Activated gamma-delta T cell treated with anti-CD3 and anti-CD28 coated beads, Interleukin-2, amount 50 U/mL, for 16 hours (primary cell): ENCODE measurements around the gene TMEM44.
A peak's percentile ranks its signal among the peaks of the same experiment; 100 is the strongest.

ENCODE experiments used
- DNase-seq: peaks from one replicate; pipeline ENCODE4 v3.0.0-alpha.2; 2020; ENCODE audit warnings: low read depth

The TMEM44 gene, protein sequence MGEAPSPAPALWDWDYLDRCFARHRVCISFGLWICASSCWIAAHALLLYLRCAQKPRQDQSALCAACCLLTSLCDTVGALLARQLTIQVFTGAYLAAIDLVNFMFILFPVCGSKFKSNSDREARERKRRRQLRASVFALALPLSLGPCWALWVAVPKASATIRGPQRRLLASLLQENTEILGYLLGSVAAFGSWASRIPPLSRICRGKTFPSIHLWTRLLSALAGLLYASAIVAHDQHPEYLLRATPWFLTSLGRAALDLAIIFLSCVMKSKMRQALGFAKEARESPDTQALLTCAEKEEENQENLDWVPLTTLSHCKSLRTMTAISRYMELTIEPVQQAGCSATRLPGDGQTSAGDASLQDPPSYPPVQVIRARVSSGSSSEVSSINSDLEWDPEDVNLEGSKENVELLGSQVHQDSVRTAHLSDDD

DNA sequence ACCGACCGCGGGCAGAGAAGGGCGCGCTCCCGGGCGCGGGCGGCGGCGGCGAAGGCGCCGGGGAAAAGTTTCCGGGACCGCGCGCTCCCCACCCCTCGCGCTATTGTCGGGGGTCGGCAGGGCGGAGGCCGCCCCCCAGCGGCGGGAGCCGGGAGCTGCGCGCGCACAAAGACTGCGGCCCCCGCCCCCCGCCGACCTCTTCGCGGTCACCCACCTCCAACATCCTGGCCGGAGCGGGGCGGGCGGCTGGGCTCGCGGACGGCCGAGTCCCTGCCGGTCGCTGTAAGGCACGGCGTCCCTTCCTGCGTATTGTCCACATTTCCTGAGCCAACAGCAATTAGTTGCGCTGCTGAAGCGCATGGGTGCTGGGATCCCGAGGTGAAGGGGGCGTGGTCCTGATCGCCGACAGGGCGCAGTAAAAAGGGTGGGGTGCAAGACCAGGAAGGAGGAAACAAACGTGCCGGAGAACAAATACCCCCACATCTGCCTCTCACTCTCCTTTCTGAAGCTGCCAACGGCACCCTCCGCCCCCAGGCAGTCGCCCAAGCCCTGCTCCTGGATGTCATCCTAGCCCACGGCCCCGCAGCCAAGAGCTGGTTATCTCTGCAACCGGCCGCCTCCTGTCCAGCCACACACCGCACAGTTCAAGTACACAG lies at the start of gene TMEM44:
TSS of gene TMEM44 (minus strand) at position 71 of the 656 bp plus-strand sequence. CDS start 204 bp downstream, outside the sequence.
- peak; percentile 31 for DNase-seq

DNA sequence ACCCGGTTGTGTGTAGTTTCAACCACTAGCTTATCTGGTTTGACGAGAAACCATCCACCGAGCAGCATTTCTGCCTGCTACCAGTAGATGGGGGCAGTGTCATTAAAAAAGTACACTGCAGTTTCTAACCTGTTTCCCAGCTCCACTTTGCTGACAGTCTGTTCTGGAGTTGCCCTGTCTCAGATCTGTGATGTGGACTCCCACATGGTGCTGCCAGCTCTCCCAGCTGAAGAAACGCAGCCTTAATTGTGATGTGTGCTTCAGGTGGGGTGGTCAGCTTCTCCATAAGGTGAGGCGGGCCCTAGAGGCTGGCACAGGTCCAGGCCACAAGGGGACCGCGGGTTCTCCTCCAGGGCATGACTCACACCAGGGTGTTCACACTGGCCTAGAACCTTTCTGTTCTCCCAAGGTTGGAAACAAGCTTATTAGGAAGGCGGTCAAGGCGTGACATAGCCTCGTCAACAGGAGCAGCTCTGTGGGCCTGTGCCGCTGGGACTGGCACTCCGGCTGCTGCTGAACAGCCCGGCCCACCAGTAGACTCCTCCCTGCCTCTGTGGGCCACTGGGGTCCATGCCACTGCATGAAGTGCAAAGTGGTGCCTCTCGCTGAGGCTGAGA lies 49.6 kb upstream of the TMEM44 start:
- peak; percentile 35 for DNase-seq

DNA sequence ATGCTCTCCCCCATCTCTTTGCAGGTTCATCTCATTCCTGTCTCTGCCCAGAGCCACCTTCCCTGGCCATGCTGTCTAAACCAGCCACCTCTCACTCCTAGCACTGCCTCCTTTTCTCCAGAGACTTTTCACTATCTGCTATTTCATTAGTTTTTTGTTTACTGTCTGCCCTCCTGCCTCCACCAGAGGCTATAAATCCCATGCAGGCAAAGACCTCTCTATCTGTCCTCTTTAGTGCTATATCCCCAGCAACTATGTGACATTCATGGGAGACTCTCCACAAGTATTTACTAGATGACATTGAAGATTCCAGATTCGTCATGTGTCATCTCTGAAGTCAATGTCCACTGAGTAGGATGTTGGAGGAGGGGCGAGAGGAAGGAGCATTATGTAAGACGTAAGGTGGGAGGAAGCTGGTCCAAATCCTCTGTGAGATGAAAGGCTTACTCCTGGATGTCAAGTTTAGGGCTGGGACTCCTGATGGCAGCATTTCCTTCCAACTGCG lies 49.0 kb upstream of the TMEM44 start:
- DNase-seq: no peak

DNA sequence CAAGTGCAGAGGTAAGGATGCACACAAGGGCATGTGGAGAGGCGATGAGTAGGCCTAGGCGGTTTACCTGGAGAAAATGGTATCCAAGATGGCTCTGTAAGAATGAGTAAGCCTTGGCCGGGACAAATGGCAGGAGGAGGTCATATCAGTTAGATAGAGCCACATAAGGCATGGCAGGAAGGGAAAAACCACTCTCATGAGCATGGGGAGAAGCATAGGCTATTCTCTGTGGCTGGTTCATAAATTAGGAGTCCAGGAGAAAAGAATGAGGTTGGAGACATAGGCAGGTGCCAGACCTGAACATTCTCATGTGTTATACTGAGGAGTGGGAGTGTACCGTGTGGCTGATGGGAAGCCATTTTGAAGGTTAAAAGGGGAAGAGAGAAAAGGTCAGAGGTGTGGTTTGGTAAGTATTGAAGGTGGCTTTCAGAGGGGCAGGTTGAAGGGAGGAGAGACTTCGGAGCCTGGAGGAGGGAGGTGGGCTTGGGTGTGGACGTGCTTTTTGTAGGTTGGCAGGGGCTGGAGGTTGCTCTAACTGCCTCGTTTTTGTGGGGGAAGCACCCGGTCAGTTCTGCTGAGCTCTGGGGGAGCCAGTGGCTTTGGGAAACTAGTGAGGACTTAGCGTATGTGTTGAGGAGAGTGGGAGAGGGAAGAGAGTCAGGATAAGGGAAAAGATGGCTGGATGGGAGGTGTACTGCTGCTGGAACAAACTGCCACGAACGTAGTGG lies 47.8 kb upstream of the TMEM44 start:
- DNase-seq: no peak

DNA sequence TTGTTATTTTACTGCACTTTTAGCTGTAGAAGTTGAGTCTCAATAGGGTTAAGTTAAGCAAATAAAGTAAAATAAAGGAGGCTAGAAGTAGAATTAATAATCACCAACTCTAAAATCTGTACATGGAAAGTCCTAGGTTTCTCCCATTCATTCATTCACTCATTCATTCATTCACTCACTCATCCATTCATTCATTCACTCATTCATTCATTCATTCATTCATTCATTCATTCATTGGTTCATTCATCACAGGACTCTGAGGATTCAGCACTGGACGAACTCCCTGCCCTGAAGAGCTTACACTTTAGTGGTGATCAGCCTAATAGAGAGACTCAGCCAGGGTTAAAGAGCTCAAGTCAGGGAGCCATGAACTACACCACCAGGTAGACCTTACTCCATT lies 43.3 kb upstream of the TMEM44 start:
- DNase-seq: no peak

DNA sequence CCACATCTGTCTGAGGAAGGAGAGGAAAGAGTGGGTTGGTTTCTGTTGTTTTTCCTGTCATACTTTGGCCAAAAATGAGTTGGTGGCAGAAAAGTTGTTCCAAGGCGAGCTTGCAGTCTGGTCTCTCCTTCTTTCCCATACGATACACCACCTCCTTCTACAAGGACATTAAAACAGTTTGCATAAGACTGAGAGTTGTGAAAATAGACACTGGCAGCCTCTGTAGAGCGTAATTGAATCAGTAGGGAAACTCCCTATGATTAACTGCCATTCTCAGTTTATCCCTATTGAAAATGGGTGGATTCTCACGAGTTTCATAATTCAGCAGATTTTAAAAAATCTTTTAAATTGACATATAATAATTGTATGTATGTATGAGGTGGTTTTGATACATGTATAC lies 42.5 kb upstream of the TMEM44 start:
- DNase-seq: no peak

DNA sequence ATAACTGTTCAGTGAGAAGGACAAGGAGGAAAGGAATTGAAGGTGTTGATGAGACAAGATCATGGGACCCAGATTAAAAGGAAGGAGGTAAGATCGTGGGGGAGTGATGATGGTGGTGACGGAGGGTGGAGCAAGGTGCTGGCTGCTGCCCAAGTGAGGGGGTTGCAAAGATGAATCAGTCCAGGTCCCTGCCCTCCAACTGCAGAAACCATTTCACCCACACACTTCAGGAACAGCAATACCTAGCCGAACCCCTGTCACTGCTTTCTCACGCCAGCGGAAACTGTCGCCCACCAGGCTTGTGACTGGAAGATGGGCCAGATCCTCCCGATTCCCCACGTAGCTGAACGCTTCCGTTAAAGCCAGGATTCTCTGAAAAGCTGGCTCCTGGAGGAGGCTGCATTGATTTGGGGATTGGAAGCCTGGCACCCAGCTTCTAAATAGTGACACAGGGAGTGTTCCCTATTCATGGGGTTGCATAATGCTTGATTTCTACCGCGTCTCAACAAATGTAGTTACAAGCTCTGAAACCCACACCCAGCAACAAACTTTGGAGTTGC lies 41.9 kb upstream of the TMEM44 start:
- peak; percentile 21 for DNase-seq

DNA sequence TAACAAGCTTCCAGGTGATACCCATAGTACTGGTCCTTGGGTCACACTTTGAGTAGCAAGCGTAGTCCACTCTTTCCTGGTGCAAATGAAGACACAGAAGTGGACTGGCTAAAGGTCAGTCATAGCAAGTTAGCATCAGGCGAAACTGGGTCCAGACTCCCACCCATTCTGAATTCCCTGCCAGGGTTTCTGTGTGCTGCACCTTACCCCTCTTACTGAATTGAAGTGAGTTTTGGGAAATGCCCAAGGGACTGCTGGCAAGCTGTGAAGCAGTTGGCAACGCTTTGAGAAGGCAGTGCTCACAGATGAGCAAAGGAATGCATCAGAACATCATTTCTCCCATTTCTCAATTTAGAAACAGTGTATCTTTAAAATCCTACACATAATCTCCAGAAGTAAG lies 40.5 kb upstream of the TMEM44 start:
- no peak for DNase-seq

DNA sequence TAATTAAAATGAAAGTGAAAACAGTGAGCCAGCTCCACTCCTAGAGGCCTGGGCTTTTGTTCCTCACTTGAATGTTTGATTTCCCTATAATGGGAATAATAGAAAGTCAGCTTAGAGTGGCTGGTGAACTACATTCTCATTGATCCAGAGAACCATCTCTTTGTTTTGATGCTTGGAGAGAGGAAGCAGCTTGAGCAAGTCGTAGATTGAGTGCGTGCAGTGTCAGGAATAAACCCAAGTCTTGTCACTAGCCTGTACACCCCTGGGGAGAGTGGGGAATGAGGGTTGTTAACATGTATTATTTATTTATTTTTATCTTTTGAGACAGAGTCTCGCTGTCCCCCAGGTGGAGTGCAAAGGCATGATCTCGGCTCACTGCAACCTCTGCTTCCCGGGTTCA lies 39.7 kb upstream of the TMEM44 start:
- no peak for DNase-seq

DNA sequence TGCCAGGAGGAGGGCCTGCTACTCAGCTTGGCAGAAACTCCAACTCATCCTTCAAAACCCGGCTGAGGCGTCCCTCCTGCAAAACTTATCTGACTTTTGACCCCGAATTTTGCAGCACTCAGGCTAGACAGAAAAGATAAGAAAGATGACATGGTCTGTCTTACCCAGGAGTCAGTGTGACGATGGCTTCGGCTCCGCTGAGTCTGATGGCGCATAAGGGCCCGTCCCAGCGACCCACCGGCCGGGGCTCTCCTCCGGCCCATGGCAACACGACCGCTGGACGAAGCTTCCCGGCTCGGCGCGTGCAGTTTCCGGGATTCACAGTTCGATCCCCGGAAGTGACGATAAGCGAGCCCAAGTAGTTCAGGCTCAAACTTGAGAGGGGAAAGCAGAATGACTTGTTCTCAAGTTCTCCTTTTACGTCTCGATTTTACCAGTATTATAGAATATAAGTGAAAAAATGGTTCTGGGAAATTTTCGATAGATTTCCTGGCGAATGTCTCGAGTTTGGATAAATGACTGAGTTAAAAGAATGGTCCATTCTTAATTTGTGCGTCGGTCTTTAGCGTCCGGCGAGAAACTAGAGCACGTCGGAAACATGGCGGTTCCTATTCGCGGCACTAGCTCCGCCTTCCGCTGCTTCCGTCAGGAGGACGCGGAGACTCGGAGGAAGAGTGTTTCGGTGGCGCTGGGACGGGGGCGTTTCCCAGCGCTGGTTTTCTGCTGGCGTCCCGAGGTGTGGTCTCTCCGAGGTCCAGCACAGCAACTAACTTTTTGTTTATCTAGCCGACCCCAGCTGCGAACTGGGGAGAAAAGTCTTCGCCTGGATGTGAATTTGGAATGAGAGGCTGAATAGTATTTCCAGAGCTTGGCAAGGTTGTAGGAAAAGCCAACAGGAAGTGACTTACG lies 38.9 kb upstream of the TMEM44 start, which contains the start of gene LSG1:
TSS of gene LSG1 (minus strand) at position 292 of the 909 bp plus-strand sequence. CDS start at position 263, 29 bp downstream.
- peak; percentile 87 for DNase-seq

DNA sequence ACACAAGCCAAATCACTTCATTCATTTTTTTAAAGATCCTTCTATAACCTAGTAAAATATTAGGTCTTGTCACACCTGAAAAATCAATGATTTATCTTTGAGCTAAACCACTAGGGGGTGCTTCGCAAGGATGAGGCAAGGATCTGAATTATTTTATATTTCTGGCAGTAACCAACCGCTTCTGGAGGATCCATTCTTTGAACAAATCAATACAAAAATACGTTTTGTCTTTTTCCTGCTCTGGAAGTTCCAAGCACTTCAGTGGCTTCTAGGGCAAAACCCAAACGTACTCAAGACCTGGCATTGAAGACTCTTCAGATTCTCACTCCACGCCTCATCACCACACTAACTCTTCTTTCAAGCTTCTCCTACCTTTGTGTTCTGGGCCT lies 38.3 kb upstream of the TMEM44 start:
- DNase-seq: no peak

DNA sequence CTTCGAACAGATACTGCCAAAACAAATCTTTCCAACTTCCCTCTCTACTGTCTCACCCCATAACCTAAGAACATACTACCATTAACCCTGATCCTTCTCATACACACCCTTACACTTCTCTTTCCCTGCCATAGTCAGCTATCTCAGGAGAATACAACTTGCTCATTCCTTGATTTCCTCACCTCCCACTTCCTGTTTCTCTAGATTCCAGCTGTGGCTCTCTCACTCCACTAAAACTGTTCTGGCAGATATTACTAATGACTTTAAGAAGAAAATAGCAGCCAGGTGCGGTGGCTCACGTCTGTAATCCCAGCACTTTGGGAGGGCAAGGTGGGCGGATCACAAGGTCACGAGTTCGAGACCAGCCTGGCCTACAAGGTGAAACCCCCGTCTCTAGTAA lies 34.1 kb upstream of the TMEM44 start:
- DNase-seq: no peak

DNA sequence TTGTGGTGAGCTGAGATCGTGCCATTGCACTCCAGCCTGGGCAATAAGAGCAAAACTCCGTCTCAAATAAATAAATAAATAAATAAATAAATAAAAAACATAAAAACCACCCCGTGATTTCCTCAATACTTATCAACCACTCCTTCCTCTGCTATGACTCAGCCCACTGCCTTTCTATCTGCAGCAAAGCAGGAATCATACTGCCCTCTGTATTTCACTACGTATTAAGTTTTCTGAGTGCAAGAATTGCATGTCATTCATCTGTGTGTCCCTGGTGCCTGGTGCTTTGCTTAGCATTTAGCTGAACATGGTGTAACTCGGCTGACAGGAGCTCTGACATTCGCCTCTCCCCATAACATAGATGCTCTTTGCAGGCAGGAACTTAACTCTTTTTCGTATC lies 31.6 kb upstream of the TMEM44 start:
- DNase-seq: no peak

DNA sequence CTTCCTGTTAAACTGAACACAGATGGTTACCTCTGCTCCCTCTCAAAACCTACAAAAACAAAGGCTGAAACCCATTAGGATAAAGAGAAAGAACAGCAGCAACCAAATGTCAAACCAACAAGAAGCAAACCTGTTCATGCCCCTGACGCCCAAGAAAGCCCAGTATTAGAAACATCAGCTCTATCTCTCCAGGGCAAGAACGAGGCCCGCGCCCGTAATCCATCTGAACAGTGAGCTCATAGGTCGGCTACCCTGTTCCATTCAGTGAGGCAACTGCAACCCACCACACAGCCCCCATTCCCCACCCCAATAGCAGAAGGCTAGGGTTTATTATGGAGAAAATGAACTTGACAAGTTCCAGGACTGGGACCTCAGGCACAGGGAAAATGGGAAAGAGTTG lies 28.7 kb upstream of the TMEM44 start:
- DNase-seq: no peak

DNA sequence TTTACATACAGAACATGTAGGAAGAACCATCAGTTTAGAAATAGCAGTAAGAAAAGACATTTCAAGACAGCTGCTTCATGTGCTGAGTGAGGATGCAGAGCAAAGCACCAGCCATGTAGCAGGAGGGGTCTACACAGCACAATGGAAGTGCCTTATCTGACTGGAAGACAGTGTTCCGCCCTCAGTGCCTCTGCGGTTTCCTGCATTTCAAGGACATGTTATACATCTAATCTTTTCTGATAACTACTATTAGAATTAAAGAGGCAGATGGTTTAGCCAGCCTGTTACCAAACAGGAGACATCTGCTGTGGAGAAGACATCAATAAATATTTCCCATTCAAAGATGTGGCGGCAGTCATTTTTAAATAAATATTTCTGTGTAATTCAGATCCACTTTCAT lies 28.2 kb upstream of the TMEM44 start:
- DNase-seq: no peak

DNA sequence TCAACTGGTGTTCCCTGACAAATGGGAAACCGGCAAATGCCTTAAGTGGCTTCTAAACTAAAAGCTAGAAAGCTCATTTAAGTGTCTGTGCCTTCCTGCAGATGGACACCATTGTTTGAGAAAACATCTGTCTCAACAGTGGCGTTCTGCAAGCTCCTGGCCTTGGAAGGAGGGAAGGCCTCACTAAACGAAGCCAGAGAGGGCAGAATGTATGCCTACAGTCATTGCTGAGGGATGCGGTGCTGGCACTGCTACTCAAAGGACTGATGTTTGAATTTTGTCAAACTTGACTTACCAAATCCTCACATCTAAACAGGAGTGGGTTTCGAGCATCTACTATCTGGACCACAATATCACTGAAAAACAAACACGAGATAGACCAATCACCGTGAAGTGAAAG lies 26.6 kb upstream of the TMEM44 start:
- DNase-seq: no peak

DNA sequence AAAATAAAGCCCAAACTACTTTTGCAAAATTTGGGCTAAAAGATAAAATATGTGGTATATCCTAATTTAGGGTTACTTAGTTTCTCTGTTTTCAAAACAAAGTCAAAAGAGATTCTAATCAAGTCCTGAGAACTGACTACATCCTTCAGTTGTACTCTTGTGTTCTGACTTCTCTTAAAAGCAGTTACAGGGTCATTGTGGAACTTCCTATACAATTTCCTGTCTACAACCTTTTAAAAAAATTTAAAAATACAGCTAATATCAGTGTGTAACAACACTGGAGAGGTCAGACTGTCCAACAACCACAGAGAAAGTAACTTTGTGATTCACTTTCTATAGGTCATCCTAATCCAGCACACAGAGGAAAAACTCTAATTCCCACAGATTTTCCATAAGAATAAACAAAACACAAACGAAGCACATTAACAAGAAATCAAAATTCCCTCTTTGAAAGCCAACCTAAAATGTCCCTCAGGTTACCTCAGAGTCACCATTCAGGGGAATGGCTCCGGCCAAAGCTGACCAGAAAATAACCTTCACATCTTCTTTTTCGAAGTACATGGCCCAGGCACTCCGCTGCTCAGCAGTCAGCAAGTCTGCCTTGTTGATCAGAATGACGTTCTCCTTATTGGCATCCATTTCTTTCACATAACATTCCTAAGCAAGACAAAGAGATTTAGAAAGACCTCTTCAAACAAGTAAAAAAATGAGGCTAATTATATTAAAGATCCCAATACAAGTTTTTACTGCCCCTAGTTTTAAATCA lies 25.4 kb upstream of the TMEM44 start:
- no peak for DNase-seq

DNA sequence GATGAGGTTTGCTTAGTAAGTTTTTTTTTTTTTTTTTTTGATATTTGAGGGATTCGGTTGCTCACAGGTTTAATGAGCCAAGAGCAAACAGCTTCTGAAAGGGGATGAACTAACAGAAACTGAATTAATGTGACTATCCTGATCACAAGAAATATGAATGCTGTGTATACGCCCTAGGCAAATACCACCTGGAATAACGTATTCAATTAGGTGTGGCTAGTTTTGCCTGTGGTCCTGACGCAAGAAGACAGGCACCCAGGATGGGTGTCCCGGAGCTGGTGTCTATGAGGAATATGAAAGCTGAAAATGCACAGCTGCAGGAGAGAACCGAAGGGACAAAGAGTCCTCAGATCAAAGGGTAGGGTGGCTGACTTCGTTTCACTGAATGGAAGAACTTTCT lies 24.2 kb upstream of the TMEM44 start:
- no peak for DNase-seq

DNA sequence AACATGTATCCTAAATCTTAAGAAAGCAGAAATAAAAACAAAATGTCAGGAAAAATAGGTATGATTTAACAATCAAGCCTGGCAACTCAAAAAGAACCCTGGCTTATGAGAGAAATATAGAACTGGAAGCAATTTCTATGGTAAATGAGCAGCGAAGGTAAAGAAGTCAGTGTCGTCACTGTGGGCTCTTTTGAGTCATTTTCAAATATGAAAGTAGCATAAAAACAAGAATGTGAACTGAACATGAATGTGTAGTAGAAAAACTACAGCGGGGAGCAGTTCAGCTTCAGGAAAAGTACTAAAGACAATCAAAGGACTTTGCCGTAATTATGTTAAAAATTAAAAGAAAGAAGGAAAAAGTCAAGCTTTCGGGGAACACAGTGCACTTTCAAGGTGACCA lies 21.2 kb upstream of the TMEM44 start:
- no peak for DNase-seq

DNA sequence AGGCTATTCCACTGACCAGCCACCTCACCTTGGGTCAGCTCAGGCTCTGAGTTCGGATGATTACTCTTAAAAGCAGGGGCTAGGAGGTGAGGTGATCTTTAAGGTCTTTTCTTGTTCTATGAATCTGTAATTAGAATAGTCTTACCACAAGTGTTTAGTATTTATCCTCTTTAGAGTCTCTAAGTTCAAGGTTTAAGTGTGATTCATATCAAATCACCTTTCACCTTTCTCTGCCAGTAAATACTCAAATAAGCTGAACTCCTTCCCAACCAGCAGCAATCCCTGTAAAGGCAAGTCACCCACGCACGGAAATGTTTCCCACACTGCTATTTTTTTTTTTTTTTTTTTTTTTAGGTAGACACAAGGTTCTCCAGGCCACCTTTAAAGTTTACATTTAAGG lies 14.5 kb upstream of the TMEM44 start:
- no peak for DNase-seq
